GM18909 (cell line): ENCODE data around the gene RAB9B.

ENCODE experiments used
- ATAC-seq: cut with Tn5 transposase; IDR thresholded peaks from one replicate; pipeline ENCODE4 v1.9.1; 2021; ENCODE audit warnings: mild to moderate bottlenecking; ENCODE audit not compliant: unreplicated experiment, poor library complexity

RAB9B gene

DNA sequence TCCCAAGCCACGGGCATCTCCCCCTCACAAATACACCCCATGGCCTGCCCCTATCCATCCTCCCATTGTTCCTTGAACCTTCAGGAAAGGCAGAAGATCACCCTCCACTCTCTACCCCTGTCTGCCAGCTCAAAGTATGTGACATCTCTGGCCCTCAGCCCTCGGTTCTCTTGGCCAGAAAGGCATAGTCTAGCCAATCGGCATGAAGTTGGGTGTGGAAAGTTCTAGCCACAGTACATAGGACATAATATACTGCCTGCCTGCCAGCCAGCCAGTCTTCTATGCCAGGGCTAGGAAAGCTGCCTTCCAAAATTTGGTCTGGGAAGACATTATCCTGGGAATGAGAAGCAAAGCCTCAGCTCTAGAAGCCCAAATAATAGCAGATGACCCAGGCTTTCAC lies 58.6 kb downstream of the RAB9B start:
- ATAC-seq: no peak
